GM04504 (cell line): ENCODE measurements around the gene PYGM.

Source experiments
- DNase-seq: peaks from one replicate; pipeline ENCODE4 v3.0.0-alpha.2; 2012; ENCODE audit warnings: low read depth

PYGM gene

GRCh38 chr11:64734811-64735724, 24.7 kb downstream of the PYGM start:
- DNase-seq, result no peak

GRCh38 chr11:64731601-64732000, 28.2 kb downstream of the PYGM start:
- no peak for DNase-seq

- DNase-seq, result no peak
These were observed 29.9 kb downstream of the PYGM start for GRCh38 chr11:64729851-64730382.

- DNase-seq, result no peak
These were observed 30.9 kb downstream of the PYGM start for GRCh38 chr11:64728757-64729365.

GRCh38 chr11:64726867-64727530, 32.8 kb downstream of the PYGM start:
- no peak for DNase-seq

GRCh38 chr11:64726211-64726641, 33.5 kb downstream of the PYGM start:
- no peak for DNase-seq

- DNase-seq, result no peak
These were observed 34.8 kb downstream of the PYGM start for GRCh38 chr11:64724863-64725532.

- no peak for DNase-seq
These were observed 35.6 kb downstream of the PYGM start for GRCh38 chr11:64723907-64724862.

GRCh38 chr11:64723117-64723906, 36.5 kb downstream of the PYGM start, which contains the start of gene NRXN2:
NRXN2 (minus strand) TSS chr11:64723197; CDS start chr11:64713699, 9,498 bp downstream.
- DNase-seq, result peak; percentile 51

- DNase-seq, result no peak
These were observed 37.4 kb downstream of the PYGM start for GRCh38 chr11:64722141-64723065.

GRCh38 chr11:64721359-64721699, 38.4 kb downstream of the PYGM start:
- DNase-seq, result no peak

GRCh38 chr11:64720640-64721358, 39.0 kb downstream of the PYGM start:
- no peak for DNase-seq

GRCh38 chr11:64720167-64720566, 39.6 kb downstream of the PYGM start:
- DNase-seq, result no peak

GRCh38 chr11:64719406-64719805, 40.4 kb downstream of the PYGM start:
- no peak for DNase-seq

- no peak for DNase-seq
These were observed 41.0 kb downstream of the PYGM start for GRCh38 chr11:64718780-64719124.

GRCh38 chr11:64718084-64718779, 41.5 kb downstream of the PYGM start:
- no peak for DNase-seq

GRCh38 chr11:64717268-64717578, 42.6 kb downstream of the PYGM start:
- DNase-seq, result no peak
